HEK293T (cell line): ENCODE data around the gene ZDHHC1.

ENCODE experiments used
- CTCF ChIA-PET: fragments of 350-600 bp; formaldehyde crosslinking; extraction: SDS; loops from one replicate; lab custom pipeline; 2021; ENCODE audit warnings: antibody characterized with exemption, inconsistent platforms; lab: Yijun Ruan, JAX
- POLR2A ChIA-PET: fragments of 350-600 bp; formaldehyde crosslinking; extraction: SDS; loops from one replicate; lab custom pipeline; 2020; ENCODE audit warnings: antibody characterized with exemption, inconsistent platforms; lab: Yijun Ruan, JAX
- DNase-seq: peaks from one replicate; pipeline ENCODE4 v3.0.0; 2012; ENCODE audit warnings: mixed read lengths; ENCODE audit errors: extremely low spot score
- ARNT ChIP-seq: fragments of 450-650 bp; IDR thresholded peaks from 2 replicates; pipeline ENCODE4 v1.6.1; 2017; ENCODE audit warnings: mild to moderate bottlenecking
- BHLHE40 ChIP-seq: fragments of 450-650 bp; IDR thresholded peaks from 2 replicates; pipeline ENCODE4 v1.6.1; 2016; ENCODE audit warnings: mild to moderate bottlenecking, moderate library complexity, borderline replicate concordance
- CTBP1 ChIP-seq: fragments of 450-650 bp; IDR thresholded peaks from 2 replicates; pipeline ENCODE4 v1.6.1; 2016; ENCODE audit warnings: borderline replicate concordance
- ELF4 ChIP-seq: fragments of 450-650 bp; IDR thresholded peaks from 2 replicates; pipeline ENCODE4 v1.6.1; 2017; ENCODE audit warnings: antibody characterized with exemption
- FOXA1 ChIP-seq: fragments of 450-650 bp; IDR thresholded peaks from 2 replicates; pipeline ENCODE4 v1.6.1; 2016; ENCODE audit warnings: mild to moderate bottlenecking
- FOXK2 ChIP-seq: fragments of 450-650 bp; IDR thresholded peaks from 2 replicates; pipeline ENCODE4 v1.6.1; 2016; ENCODE audit warnings: mild to moderate bottlenecking
- FOXM1 ChIP-seq: fragments of 450-650 bp; IDR thresholded peaks from 2 replicates; pipeline ENCODE4 v1.6.1; 2017; ENCODE audit warnings: mild to moderate bottlenecking, borderline replicate concordance
- HDGF ChIP-seq: fragments of 450-650 bp; IDR thresholded peaks from 2 replicates; pipeline ENCODE4 v1.6.1; 2017; ENCODE audit warnings: antibody characterized with exemption, borderline replicate concordance
- L3MBTL2 ChIP-seq: fragments of 450-650 bp; conservative IDR thresholded peaks from 2 replicates; pipeline ENCODE4 v1.6.1; 2016; ENCODE audit warnings: mild to moderate bottlenecking
- LEF1 ChIP-seq: fragments of 450-650 bp; IDR thresholded peaks from 2 replicates; pipeline ENCODE4 v1.6.1; 2017; ENCODE audit warnings: mild to moderate bottlenecking, borderline replicate concordance
- NFRKB ChIP-seq: fragments of 450-650 bp; IDR thresholded peaks from 2 replicates; pipeline ENCODE4 v1.6.1; 2016; ENCODE audit warnings: mild to moderate bottlenecking, moderate library complexity
- PKNOX1 ChIP-seq: fragments of 450-650 bp; IDR thresholded peaks from 2 replicates; pipeline ENCODE4 v1.6.1; 2016
- SP1 ChIP-seq: fragments of 450-650 bp; IDR thresholded peaks from 2 replicates; pipeline ENCODE4 v1.6.1; 2017
- SUZ12 ChIP-seq: fragments of 450-650 bp; IDR thresholded peaks from 2 replicates; pipeline ENCODE4 v1.6.1; 2016; ENCODE audit warnings: mild to moderate bottlenecking
- TARDBP ChIP-seq: fragments of 450-650 bp; IDR thresholded peaks from 2 replicates; pipeline ENCODE4 v1.6.1; 2016
- ZNF384 ChIP-seq: fragments of 450-650 bp; IDR thresholded peaks from 2 replicates; pipeline ENCODE4 v1.6.1; 2016

Gene ZDHHC1

DNA sequence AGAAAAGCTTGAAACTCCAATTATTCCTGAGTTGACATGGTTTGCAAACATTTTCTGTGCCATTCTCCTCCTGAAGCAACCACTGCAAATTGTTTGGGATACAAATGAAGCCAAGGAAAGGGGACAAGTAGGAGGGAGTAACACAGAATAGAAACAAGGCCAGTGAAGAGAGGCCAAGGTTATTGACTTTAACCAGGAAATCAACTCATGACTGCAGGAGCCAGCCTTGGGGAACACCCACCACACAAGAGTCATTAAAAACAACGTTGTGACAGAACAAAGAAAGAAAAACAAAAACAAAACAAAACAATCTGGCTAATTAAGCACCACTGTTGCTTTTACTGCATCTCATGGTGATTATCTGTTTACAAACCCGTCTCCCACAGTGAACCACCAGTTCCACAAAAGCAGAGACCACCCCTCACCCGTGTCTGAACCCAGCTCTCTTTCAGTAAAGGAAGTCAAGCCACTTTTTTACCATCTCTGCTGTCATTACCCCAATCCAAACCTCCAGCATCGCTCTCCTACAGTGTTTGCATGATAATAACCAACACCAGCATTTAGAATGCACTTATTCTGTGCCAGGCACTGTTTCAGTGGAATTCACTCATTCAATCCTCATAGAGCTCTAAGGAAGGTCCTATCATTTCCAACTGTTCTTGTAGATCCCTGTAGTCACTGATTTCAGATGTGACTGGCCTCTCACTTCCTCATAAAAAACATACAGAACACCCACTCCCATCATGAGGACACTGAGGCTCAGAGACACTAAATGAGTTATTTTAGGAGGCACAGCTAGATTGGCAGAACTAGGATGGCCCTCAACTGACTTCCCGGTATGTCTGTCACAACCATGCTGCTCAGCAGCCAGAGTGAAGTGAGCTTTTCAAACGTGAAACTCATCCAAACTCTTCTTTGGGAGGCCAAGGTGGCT, 2.0 kb downstream of the ZDHHC1 start:
- ChIA-PET CTCF (interaction anchor here (1.3 kb wide), 1 partner anchor 51 kb away, joined by 3 read pairs; no protein-coding TSS in a partner anchor), POLR2A (interaction anchor here (1.1 kb wide), 1 partner anchor 67 kb away, joined by 4 read pairs; the partner anchor contains the start of gene ATP6V0D1)
- no peak for DNase-seq
- no peak for TF ChIP-seq FOXA1
- TF ChIP-seq SUZ12, result no peak
- no peak for TF ChIP-seq TARDBP
- TF ChIP-seq FOXK2, result no peak
- peak; percentile 16; the same call in 1 of the 2 replicates for TF ChIP-seq ZNF384

GRCh38 chr16:67412294-67412693, 4.0 kb downstream of the ZDHHC1 start:
- DNase-seq, result no peak
- ChIA-PET CTCF (interaction anchor here (0.5 kb wide), 1 partner anchor 39 kb away, joined by 4 read pairs; no protein-coding TSS in a partner anchor), POLR2A (no interaction called here)
- no peak for TF ChIP-seq NFRKB
- TF ChIP-seq FOXM1, result no peak
- no peak for TF ChIP-seq FOXA1
- TF ChIP-seq ZNF384, result no peak
- no peak for TF ChIP-seq ARNT
- TF ChIP-seq CTBP1, result no peak
- TF ChIP-seq TARDBP, result no peak
- TF ChIP-seq FOXK2, result no peak
- TF ChIP-seq ELF4, result no peak
- no peak for TF ChIP-seq L3MBTL2
- no peak for TF ChIP-seq HDGF
- no peak for TF ChIP-seq SUZ12
- no peak for TF ChIP-seq LEF1
- TF ChIP-seq BHLHE40, result no peak
- TF ChIP-seq PKNOX1, result no peak

DNA sequence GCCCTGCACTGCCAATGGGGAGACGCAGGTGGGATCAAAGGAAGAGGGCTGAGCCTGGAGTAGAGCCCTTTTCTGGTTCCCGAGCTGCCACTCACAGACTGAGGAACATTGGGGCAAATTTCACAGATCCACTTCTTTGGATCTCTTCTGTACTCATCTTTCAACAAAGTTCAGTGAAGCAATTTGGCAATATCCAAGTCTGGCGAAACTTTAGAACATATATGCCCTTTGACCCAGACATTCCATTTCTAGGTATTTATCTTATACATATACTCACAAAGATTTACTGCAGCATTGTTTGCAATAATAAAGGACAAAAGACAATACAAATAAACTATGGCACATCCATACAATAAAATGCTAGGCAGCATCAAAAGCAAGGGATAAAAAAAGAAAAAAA, 4.9 kb downstream of the ZDHHC1 start:
- POLR2A ChIA-PET, result no interaction called here

GRCh38 chr16:67409631-67410030, 6.6 kb downstream of the ZDHHC1 start:
- ChIA-PET CTCF (no interaction called here), POLR2A (no interaction called here)
- DNase-seq, result no peak
- no peak for TF ChIP-seq SP1
- no peak for TF ChIP-seq ELF4
- TF ChIP-seq SUZ12, result no peak
- TF ChIP-seq TARDBP, result no peak
- no peak for TF ChIP-seq ZNF384
- TF ChIP-seq FOXA1, result no peak
- no peak for TF ChIP-seq L3MBTL2
- no peak for TF ChIP-seq BHLHE40
- TF ChIP-seq HDGF, result no peak
- TF ChIP-seq CTBP1, result no peak
- TF ChIP-seq NFRKB, result no peak
- TF ChIP-seq PKNOX1, result no peak
- no peak for TF ChIP-seq ARNT
- TF ChIP-seq LEF1, result no peak
- no peak for TF ChIP-seq FOXM1

More for the DNA sequence above, 4.9 kb downstream of the ZDHHC1 start:
- TF ChIP-seq L3MBTL2, result no peak
- no peak for TF ChIP-seq SP1
- TF ChIP-seq HDGF, result no peak
- no peak for TF ChIP-seq ARNT
- no peak for TF ChIP-seq SUZ12
- TF ChIP-seq FOXM1, result no peak
- TF ChIP-seq TARDBP, result no peak
- TF ChIP-seq NFRKB, result no peak
- no peak for DNase-seq
- CTCF ChIA-PET, result no interaction called here

- TF ChIP-seq ZNF384 (no peak), FOXK2 (no peak), ELF4 (no peak), TARDBP (no peak), NFRKB (no peak), FOXM1 (no peak), SP1 (no peak), HDGF (no peak), ARNT (no peak), PKNOX1 (no peak), L3MBTL2 (no peak), CTBP1 (no peak), FOXA1 (no peak), BHLHE40 (no peak), LEF1 (no peak)
- no peak for DNase-seq
- POLR2A ChIA-PET, result no interaction called here
- CTCF ChIA-PET, result interaction anchor here (0.6 to 1.1 kb wide), 2 partner anchors 12 to 27 kb away, joined by 4 read pairs; no protein-coding TSS in a partner anchor
Measured at GRCh38 chr16:67407788-67408452, 8.4 kb downstream of the ZDHHC1 start.
